ENCODE results near the gene KCNH3.

DNA sequence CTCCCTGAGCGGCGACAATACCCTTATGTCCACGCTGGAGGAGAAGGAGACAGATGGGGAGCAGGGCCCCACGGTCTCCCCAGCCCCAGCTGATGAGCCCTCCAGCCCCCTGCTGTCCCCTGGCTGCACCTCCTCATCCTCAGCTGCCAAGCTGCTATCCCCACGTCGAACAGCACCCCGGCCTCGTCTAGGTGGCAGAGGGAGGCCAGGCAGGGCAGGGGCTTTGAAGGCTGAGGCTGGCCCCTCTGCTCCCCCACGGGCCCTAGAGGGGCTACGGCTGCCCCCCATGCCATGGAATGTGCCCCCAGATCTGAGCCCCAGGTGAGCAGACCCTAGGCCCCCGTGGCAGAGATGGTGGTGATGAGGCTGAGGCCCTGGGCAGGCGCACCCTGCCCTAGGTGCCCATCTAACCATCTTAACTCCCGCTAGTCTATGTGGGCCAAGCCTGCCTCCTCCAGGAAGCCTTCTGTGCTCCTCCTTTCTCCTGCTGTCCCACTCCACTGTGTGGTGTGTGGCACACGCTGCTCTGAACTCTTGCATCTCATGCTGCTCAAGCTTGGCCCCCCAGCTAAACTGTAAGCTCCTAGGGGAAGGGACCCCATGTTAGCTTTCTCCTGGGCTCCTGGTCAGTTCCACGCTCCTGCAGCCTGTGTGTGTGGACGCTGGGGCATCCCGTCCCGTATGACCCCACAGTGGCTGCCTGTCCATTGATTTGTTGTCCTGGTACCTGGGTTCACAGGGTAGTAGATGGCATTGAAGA lies 17.0 kb downstream of the KCNH3 start:
- TF ChIP-seq CHD1 (IDR thresholded peaks at IDR 0.05; ENCODE audit: low read depth, low read length) (no peak), CTCF (IDR thresholded peaks at IDR 0.05 in 2 of 3, conservative IDR thresholded peaks at IDR 0.05 in 1 of 3; ENCODE audit: control insufficient read depth in 2 of 3, extremely low read depth in 1 of 3, insufficient read depth in 1 of 3, low read depth in 3 of 3, low read length in 3 of 3) (no peak)
